DMS53 treated with DMSO at 0.1 percent for 48 hours (cell line): ENCODE results near the gene UCHL5.
A peak's percentile ranks its signal among the peaks of the same experiment; 100 is the strongest.
"Not testable (repeated sequence)": the region's sequence is repeated elsewhere in the genome, so short reads cannot be mapped to it uniquely, and the experiment has no call there.

Source experiments
- DNase-seq: peaks from one replicate; lab custom pipeline; 2025; ENCODE audit not compliant: unreplicated experiment; lab: John Stamatoyannopoulos, UW

The UCHL5 gene

GRCh38 chr1:193013707-193014106 is 45.5 kb downstream of the UCHL5 start:
- DNase-seq, result no peak

- DNase-seq, result no peak
These were observed 46.2 kb downstream of the UCHL5 start for GRCh38 chr1:193013005-193013404.

GRCh38 chr1:193011406-193011805 is 47.8 kb downstream of the UCHL5 start:
- no peak for DNase-seq

GRCh38 chr1:193009501-193009900 is 49.7 kb downstream of the UCHL5 start:
- no peak for DNase-seq

- DNase-seq, result no peak
These were observed 53.4 kb downstream of the UCHL5 start for GRCh38 chr1:193005785-193006184.

GRCh38 chr1:192998536-192998935 is 60.6 kb downstream of the UCHL5 start:
- DNase-seq, result no peak

- no peak for DNase-seq
These were observed 65.0 kb downstream of the UCHL5 start for GRCh38 chr1:192994141-192994540.

- no peak for DNase-seq
These were observed 65.6 kb downstream of the UCHL5 start for GRCh38 chr1:192993426-192994085.

- DNase-seq, result not testable (repeated sequence)
These were observed 72.3 kb downstream of the UCHL5 start for GRCh38 chr1:192986748-192987334.

GRCh38 chr1:192986110-192986747 is 72.9 kb downstream of the UCHL5 start:
- DNase-seq, result no peak

- no peak for DNase-seq
These were observed 75.1 kb downstream of the UCHL5 start for GRCh38 chr1:192984080-192984479.

GRCh38 chr1:192983349-192983980 is 75.7 kb downstream of the UCHL5 start:
- DNase-seq, result no peak

GRCh38 chr1:192980856-192981255 is 78.3 kb downstream of the UCHL5 start:
- DNase-seq, result no peak

GRCh38 chr1:192980334-192980733 is 78.8 kb downstream of the UCHL5 start:
- not testable (repeated sequence) for DNase-seq

GRCh38 chr1:192979542-192979941 is 79.6 kb downstream of the UCHL5 start:
- no peak for DNase-seq

GRCh38 chr1:192978195-192978710 is 80.9 kb downstream of the UCHL5 start:
- no peak for DNase-seq

GRCh38 chr1:192977089-192977706 is 82.0 kb downstream of the UCHL5 start:
- no peak for DNase-seq

- no peak for DNase-seq
These were observed 82.6 kb downstream of the UCHL5 start for GRCh38 chr1:192976576-192976975.

- peak; percentile 11 for DNase-seq
These were observed 84.5 kb downstream of the UCHL5 start for GRCh38 chr1:192974701-192975100.

GRCh38 chr1:192973988-192974387 is 85.2 kb downstream of the UCHL5 start:
- DNase-seq, result no peak

- DNase-seq, result no peak
These were observed 86.0 kb downstream of the UCHL5 start for GRCh38 chr1:192973202-192973601.
